ENCODE measurements around the gene ZDHHC4. TPM values are rescaled to one million over a fixed set of nuclear protein-coding genes. Genes with fewer than 3 reads are reported as not detected.

ZDHHC4 gene
- polyA plus RNA-seq, 1 of the 3 experiments (the other 2 are of a cell fraction) = 169 TPM

DNA sequence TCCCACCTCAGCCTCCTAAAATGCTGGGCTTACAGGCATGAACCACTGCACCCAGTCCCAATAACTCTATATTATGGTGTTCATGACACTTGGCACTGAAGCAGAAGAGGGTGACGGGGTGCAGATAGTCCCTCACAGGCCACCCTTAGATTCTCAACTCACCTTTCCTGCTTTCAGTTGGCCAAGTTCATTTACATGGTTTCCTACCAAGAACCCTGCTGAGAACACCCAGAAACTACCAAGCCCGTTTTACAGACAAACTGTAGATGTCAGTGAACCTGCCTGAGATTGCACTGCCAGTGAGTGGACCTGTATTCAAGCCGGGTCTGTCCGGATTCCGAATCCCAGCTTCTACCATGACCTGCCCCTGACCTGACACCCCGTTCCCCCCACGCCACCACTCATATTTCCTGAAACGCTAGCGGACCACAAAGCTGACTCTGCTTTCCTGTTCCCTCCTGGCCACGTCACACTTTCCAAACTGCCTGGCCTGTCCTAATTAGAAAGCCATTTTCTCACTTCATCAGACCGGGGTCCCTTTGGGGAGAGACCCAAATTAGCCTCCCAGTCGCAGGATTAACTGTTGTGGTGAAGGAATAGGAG lies 43.3 kb upstream of the ZDHHC4 start:
- Histone ChIP-seq H3K9ac (no peak overlapping the region), H3K4me3 (ENCODE audit: low read depth in 2 of 2, low read length in 1 of 2) (no peak overlapping the region), H3K4me1 (ENCODE audit: control insufficient read depth in 1 of 2, insufficient read depth in 2 of 2, low read depth in 1 of 2, low read length in 1 of 2) (peaks cover 0 to 5% of the 10 kb centered on the region in 2 experiments; a peak in 1 of 4 replicates), H3K27ac (ENCODE audit: low read depth in 2 of 2, low read length in 1 of 2) (no peak overlapping the region), H4K20me1 (ENCODE audit: insufficient read depth) (no peaks in the 10 kb centered on the region), H3K27me3 (ENCODE audit: insufficient read depth) (peaks cover 35% of the 10 kb centered on the region), H3F3A (replicated peaks; ENCODE audit: insufficient read depth) (no peaks in the 10 kb centered on the region), H2AFZ (ENCODE audit: low read depth) (no peak overlapping the region), H3K36me3 (replicated peaks in 1 of 2; ENCODE audit: control insufficient read depth in 1 of 2, insufficient read depth in 2 of 2, low read length in 1 of 2) (no peaks in the 10 kb centered on the region), H3K9me3 (no peaks in the 10 kb centered on the region), H3K4me2 (no peak overlapping the region), H3K79me2 (ENCODE audit: insufficient read depth) (no peaks in the 10 kb centered on the region), H3K9me2 (no peaks in the 10 kb centered on the region)
- ChIA-PET POLR2A (interaction anchor here (0.6 kb wide), 1 partner anchor 9 kb away, joined by 3 read pairs; no protein-coding TSS in a partner anchor), CTCF (interaction anchor here (1.0 to 2.1 kb wide), 4 partner anchors 9 to 55 kb away, joined by 4 to 10 read pairs (median 6); no protein-coding TSS in a partner anchor)
- WGBS (ENCODE audit: low lambda C conversion rate) = 54% methylated on average over 12 of the region's 12 CpGs
- TF ChIP-seq NRF1 (IDR thresholded peaks at IDR 0.05; ENCODE audit: low read depth, low read length) = no peak
- TF ChIP-seq, protein P1, sequence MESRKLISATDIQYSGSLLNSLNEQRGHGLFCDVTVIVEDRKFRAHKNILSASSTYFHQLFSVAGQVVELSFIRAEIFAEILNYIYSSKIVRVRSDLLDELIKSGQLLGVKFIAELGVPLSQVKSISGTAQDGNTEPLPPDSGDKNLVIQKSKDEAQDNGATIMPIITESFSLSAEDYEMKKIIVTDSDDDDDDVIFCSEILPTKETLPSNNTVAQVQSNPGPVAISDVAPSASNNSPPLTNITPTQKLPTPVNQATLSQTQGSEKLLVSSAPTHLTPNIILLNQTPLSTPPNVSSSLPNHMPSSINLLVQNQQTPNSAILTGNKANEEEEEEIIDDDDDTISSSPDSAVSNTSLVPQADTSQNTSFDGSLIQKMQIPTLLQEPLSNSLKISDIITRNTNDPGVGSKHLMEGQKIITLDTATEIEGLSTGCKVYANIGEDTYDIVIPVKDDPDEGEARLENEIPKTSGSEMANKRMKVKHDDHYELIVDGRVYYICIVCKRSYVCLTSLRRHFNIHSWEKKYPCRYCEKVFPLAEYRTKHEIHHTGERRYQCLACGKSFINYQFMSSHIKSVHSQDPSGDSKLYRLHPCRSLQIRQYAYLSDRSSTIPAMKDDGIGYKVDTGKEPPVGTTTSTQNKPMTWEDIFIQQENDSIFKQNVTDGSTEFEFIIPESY (IDR thresholded peaks at IDR 0.05; ENCODE audit: borderline replicate concordance, low read depth) = no peak
- TF ChIP-seq, protein P2, sequence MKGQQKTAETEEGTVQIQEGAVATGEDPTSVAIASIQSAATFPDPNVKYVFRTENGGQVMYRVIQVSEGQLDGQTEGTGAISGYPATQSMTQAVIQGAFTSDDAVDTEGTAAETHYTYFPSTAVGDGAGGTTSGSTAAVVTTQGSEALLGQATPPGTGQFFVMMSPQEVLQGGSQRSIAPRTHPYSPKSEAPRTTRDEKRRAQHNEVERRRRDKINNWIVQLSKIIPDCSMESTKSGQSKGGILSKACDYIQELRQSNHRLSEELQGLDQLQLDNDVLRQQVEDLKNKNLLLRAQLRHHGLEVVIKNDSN (IDR thresholded peaks at IDR 0.05; ENCODE audit: borderline replicate concordance, low read depth) = no peak
- no peak for TF ChIP-seq TCF12 (IDR thresholded peaks at IDR 0.05)
- DNase-seq = no peak

DNA sequence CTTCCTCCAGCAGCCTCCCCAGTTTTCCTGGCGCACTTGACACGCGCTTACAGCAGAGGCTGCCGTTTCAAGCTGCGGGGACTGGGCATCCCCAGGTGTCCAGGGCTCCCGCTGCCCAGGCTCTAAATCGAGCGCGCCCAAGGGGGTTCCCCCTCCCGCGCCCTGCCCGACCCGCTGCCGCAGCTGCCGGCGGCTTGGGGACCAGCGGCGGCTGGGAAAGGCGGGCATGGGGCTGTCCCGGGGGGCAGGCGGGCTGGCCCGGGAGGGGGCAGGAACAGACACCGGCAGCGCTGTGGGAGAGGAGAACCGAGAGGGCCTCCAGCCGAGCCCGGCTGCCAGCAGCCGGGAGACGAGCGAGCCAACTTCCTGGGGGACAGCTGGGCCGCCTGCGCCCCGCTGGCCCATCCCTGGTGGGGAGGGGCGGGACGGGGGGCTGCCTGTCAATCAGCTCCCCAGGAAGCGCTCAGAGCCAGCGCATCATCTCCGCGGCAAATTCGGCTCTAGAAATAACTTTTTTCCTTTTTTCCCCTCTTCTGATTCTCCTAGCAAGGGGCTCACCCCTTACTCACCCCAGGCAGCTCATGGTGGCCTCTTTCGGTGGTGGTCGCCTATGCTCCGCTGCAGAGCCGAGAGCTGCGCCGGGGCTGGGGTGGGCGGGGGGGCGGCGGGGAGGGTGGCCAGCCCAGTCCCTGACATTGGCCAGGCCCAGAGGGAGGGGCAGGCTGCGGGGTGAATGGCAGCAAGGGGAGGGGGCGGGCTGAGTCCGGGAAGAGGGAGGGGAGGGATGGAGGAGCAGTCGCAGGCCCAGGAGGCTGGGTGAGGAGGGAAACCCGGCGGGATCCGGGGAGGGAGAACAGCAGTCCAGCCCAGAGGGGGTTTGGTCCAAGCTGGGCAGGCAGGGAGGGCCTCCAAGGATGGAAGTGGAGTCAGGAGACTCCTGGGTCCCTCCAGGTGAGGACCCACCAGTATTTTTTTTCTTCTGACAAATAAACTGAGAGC lies 40.7 kb upstream of the ZDHHC4 start:
- no peaks in the 10 kb centered on the region for H3F3A ChIP-seq (replicated peaks; ENCODE audit: insufficient read depth)
- peak; percentile 100 for DNase-seq
- 4% methylated on average over 44 of the region's 56 CpGs for WGBS (ENCODE audit: low lambda C conversion rate)
- H3K9me2 ChIP-seq = no peaks in the 10 kb centered on the region
- H3K27ac ChIP-seq (ENCODE audit: low read depth in 2 of 2, low read length in 1 of 2) = no peak overlapping the region
- H2AFZ ChIP-seq (ENCODE audit: low read depth) = peak overlapping the region; percentile 63; the same call in 1 of the 2 replicates
- H4K20me1 ChIP-seq (ENCODE audit: insufficient read depth) = no peaks in the 10 kb centered on the region
- no peaks in the 10 kb centered on the region; a peak in 1 of 4 replicates for H3K4me1 ChIP-seq (ENCODE audit: control insufficient read depth in 1 of 2, insufficient read depth in 2 of 2, low read depth in 1 of 2, low read length in 1 of 2)
- peak overlapping the region; percentile 43 to 62 for H3K4me3 ChIP-seq (ENCODE audit: low read depth in 2 of 2, low read length in 1 of 2)
- CTCF ChIA-PET = interaction anchor here (0.8 to 4.6 kb wide), 10 partner anchors 10 to 53 kb away, joined by 3 to 27 read pairs (median 4); partner anchors contain the start of gene INTS15
- TF ChIP-seq, protein P3, sequence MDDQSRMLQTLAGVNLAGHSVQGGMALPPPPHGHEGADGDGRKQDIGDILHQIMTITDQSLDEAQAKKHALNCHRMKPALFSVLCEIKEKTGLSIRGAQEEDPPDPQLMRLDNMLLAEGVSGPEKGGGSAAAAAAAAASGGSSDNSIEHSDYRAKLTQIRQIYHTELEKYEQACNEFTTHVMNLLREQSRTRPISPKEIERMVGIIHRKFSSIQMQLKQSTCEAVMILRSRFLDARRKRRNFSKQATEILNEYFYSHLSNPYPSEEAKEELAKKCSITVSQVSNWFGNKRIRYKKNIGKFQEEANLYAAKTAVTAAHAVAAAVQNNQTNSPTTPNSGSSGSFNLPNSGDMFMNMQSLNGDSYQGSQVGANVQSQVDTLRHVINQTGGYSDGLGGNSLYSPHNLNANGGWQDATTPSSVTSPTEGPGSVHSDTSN (IDR thresholded peaks at IDR 0.05) = peak; percentile 60
- TF ChIP-seq MEF2A (IDR thresholded peaks at IDR 0.05; ENCODE audit: borderline replicate concordance, low read depth) (no peak), NFIC (IDR thresholded peaks at IDR 0.05; ENCODE audit: borderline replicate concordance) (no peak), ELF1 (IDR thresholded peaks at IDR 0.05) (no peak), SMC3 (IDR thresholded peaks at IDR 0.05; ENCODE audit: low read depth, low read length) (no peak)
- TF ChIP-seq, protein P4, sequence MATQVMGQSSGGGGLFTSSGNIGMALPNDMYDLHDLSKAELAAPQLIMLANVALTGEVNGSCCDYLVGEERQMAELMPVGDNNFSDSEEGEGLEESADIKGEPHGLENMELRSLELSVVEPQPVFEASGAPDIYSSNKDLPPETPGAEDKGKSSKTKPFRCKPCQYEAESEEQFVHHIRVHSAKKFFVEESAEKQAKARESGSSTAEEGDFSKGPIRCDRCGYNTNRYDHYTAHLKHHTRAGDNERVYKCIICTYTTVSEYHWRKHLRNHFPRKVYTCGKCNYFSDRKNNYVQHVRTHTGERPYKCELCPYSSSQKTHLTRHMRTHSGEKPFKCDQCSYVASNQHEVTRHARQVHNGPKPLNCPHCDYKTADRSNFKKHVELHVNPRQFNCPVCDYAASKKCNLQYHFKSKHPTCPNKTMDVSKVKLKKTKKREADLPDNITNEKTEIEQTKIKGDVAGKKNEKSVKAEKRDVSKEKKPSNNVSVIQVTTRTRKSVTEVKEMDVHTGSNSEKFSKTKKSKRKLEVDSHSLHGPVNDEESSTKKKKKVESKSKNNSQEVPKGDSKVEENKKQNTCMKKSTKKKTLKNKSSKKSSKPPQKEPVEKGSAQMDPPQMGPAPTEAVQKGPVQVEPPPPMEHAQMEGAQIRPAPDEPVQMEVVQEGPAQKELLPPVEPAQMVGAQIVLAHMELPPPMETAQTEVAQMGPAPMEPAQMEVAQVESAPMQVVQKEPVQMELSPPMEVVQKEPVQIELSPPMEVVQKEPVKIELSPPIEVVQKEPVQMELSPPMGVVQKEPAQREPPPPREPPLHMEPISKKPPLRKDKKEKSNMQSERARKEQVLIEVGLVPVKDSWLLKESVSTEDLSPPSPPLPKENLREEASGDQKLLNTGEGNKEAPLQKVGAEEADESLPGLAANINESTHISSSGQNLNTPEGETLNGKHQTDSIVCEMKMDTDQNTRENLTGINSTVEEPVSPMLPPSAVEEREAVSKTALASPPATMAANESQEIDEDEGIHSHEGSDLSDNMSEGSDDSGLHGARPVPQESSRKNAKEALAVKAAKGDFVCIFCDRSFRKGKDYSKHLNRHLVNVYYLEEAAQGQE (IDR thresholded peaks at IDR 0.05; ENCODE audit: low read depth, low read length) = no peak
- no peaks in the 10 kb centered on the region for H3K79me2 ChIP-seq (ENCODE audit: insufficient read depth)
- H3K27me3 ChIP-seq (ENCODE audit: insufficient read depth) = peaks cover 10% of the 10 kb centered on the region; the same call in 1 of the 2 replicates
- no peaks in the 10 kb centered on the region for H3K9me3 ChIP-seq
- no peaks in the 10 kb centered on the region for H3K36me3 ChIP-seq (replicated peaks in 1 of 2; ENCODE audit: control insufficient read depth in 1 of 2, insufficient read depth in 2 of 2, low read length in 1 of 2)
- POLR2A ChIA-PET = interaction anchor here (1.3 kb wide), 1 partner anchor 54 kb away, joined by 5 read pairs; no protein-coding TSS in a partner anchor
- peak overlapping the region; percentile 84 for H3K4me2 ChIP-seq
- H3K9ac ChIP-seq = no peak overlapping the region
